GM23338 (cell line): ENCODE measurements around the gene GNG7. TPM values are rescaled to one million over a fixed set of nuclear protein-coding genes. Genes with fewer than 3 reads are reported as not detected.

Experiments used
- ATAC-seq: fragments of 200-7000 bp; cut with Tn5 transposase; 3 replicates; pipeline ENCODE4 v1.9.1; 2020
- DNase-seq: peaks from one replicate; pipeline ENCODE4 v3.0.0-alpha.2; 2015; ENCODE audit warnings: low spot score
- H2AFZ ChIP-seq: fragments of 200-600 bp; sonication (generic); 2 replicates; pipeline ENCODE4 v1.8.0; 2016; ENCODE audit warnings: antibody characterized with exemption, mild to moderate bottlenecking, moderate library complexity
- H3F3A ChIP-seq: fragments of 200-600 bp; sonication (generic); replicated peaks from 2 replicates; pipeline ENCODE4 v1.8.0; 2017; ENCODE audit warnings: antibody characterized with exemption, mixed run types, low read depth
- H3K27ac ChIP-seq: fragments of 200-600 bp; sonication (generic); 2 replicates; pipeline ENCODE4 v1.6.1; 2016; ENCODE audit warnings: low read depth
- H3K27me3 ChIP-seq: fragments of 200-600 bp; sonication (generic); 2 replicates; pipeline ENCODE4 v1.8.0; 2016; ENCODE audit warnings: mild to moderate bottlenecking, mixed run types, moderate library complexity; ENCODE audit not compliant: insufficient read depth
- H3K36me3 ChIP-seq: fragments of 200-600 bp; sonication (generic); 2 replicates; pipeline ENCODE4 v1.8.0; 2016; ENCODE audit warnings: mild to moderate bottlenecking; ENCODE audit not compliant: insufficient read depth
- H3K4me1 ChIP-seq: fragments of 200-600 bp; sonication (generic); 2 replicates; pipeline ENCODE4 v1.8.0; 2016; ENCODE audit warnings: mild to moderate bottlenecking, moderate library complexity; ENCODE audit not compliant: insufficient read depth
- H3K4me2 ChIP-seq: fragments of 200-600 bp; sonication (generic); 2 replicates; pipeline ENCODE4 v1.7.1; 2017; ENCODE audit warnings: mixed run types
- H3K4me3 ChIP-seq: fragments of 200-600 bp; sonication (generic); 2 replicates; pipeline ENCODE4 v1.6.1; 2016; ENCODE audit warnings: mixed run types
- H3K79me2 ChIP-seq: fragments of 200-600 bp; sonication (generic); replicated peaks from 2 replicates; pipeline ENCODE4 v1.8.0; 2017; ENCODE audit warnings: mild to moderate bottlenecking; ENCODE audit not compliant: insufficient read depth
- H3K9me2 ChIP-seq: fragments of 200-600 bp; sonication (generic); 2 replicates; pipeline ENCODE4 v1.8.0; 2017; ENCODE audit not compliant: insufficient read depth
- H4K20me1 ChIP-seq: fragments of 200-600 bp; sonication (generic); replicated peaks from 2 replicates; pipeline ENCODE4 v1.8.0; 2017; ENCODE audit warnings: mild to moderate bottlenecking; ENCODE audit not compliant: insufficient read depth
- H3K27ac Mint-ChIP-seq: 2 replicates; pipeline ENCODE4 v1.8.0; 2020; ENCODE audit warnings: inconsistent platforms, mild to moderate bottlenecking, moderate library complexity, mixed read lengths
- H3K27me3 Mint-ChIP-seq: 3 replicates; pipeline ENCODE4 v1.8.0; 2022; ENCODE audit warnings: low read depth, mild to moderate bottlenecking, moderate library complexity, mixed read lengths, inconsistent platforms; ENCODE audit not compliant: insufficient read depth, poor library complexity
- H3K36me3 Mint-ChIP-seq: 3 replicates; pipeline ENCODE4 v1.8.0; 2021; ENCODE audit warnings: low read depth, mild to moderate bottlenecking, inconsistent platforms, moderate library complexity, mixed read lengths
- H3K4me1 Mint-ChIP-seq: 3 replicates; pipeline ENCODE4 v1.8.0; 2020; ENCODE audit warnings: mild to moderate bottlenecking, inconsistent platforms, mixed read lengths
- H3K4me3 Mint-ChIP-seq: 3 replicates; pipeline ENCODE4 v1.8.0; 2021; ENCODE audit warnings: moderate library complexity, mild to moderate bottlenecking, inconsistent platforms, mixed read lengths
- H3K9me3 Mint-ChIP-seq: 3 replicates; pipeline ENCODE4 v1.8.0; 2020; ENCODE audit warnings: moderate library complexity, mild to moderate bottlenecking, inconsistent platforms, mixed read lengths
- CTCF ChIP-seq, 2 experiments: fragments of 200-600 bp in 1 of 2; sonication (generic) in 1 of 2; conservative IDR thresholded peaks; 2 replicates each; pipeline versions ENCODE4 v1.5.1 to v1.6.1; 2016 to 2017; ENCODE audit warnings: antibody characterized with exemption in 2 of 2, low read depth in 2 of 2, mild to moderate bottlenecking in 2 of 2, moderate library complexity in 1 of 2
- JUNB ChIP-seq: IDR thresholded peaks from one replicate; pipeline ENCODE4 v1.6.1; 2016; ENCODE audit warnings: antibody characterized with exemption; ENCODE audit not compliant: unreplicated experiment
- STAT1 ChIP-seq: IDR thresholded peaks from one replicate; pipeline ENCODE4 v1.6.1; 2016; ENCODE audit warnings: antibody characterized with exemption; ENCODE audit not compliant: unreplicated experiment
- polyA plus RNA-seq: library from polyadenylated mRNA; unstranded; fragments of >200 nt; fragmentation: Nextera tagmentation; extraction: Ambion mirVana; gene quantifications from 2 replicates; pipeline ENCODE4 v1.2.1, GENCODE V29; 2016
- total RNA-seq: library from RNA; depleted of rRNA; stranded (reverse); fragments of >200 nt; shearing (Covaris generic); gene quantifications from 2 replicates; pipeline ENCODE4 v1.2.3, GENCODE V29; 2014
- TF ChIP-seq, protein P1 (sequence below): IDR thresholded peaks from one replicate; pipeline ENCODE4 v1.6.1; 2018; ENCODE audit warnings: antibody characterized with exemption; ENCODE audit not compliant: unreplicated experiment
- TF ChIP-seq, protein P2 (sequence below): fragments of 250-450 bp; sonication (Bioruptor Pico); IDR thresholded peaks from 2 replicates; pipeline ENCODE4 v1.5.0; 2020; ENCODE audit warnings: mild to moderate bottlenecking, moderate library complexity

The GNG7 gene
- total and polyA plus RNA-seq, 2 experiments from 2014 or later = 5.1 to 5.4 TPM

DNA sequence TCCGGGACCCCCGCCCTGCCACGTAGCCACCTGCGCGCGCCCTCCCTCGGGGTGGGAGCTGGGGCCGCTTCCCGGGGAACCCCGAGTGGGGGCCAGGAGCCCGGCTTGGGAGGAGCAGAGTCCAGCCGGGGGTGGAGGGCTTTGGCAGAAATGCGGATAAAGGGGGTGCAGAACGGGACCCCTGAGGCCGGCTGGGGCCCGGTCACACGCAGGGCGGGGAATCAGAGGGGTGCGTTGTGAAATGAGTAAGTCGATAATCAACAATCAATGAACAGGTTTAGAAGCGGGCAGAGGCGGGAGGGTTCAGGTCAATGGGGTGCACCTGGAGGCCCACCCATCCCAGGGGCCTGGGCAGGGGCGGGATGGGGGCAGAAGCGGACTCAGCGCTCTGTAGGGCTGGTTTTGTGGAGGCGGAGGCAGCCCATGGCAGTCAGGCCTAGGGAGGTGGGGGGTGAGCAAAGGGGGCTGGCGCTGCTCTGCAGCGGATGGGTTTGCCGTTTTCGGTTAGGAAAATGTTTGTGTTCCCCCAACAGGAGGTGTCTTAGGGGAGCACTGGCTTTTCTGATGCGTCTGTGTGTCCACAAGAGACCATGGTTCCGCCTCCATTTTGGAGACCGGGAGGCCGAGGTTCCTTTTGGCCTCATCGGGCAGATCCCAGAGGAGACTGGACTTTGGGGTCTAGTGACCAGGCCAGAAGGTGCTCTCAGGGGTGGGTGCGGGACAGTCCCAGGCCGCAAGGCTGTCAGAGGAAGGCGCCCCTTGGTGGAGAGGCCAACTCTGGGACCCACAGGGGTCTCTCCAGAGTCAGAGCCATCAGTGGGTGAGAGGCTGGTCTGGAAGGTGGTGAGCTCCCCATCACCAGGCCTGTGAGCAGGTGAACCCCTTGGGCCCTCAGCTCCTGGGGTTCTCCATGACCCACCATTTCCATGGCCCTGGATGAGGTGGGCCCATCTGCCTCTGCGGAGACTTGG is 19.4 kb upstream of the GNG7 start:
- Mint-ChIP-seq H3K4me3 (peak overlapping the region; percentile 81), H3K36me3 (peaks cover 7% of the 10 kb centered on the region), H3K4me1 (peaks cover 14% of the 10 kb centered on the region), H3K27ac (no peak overlapping the region), H3K27me3 (peaks cover 17% of the 10 kb centered on the region), H3K9me3 (no peaks in the 10 kb centered on the region)
- Histone ChIP-seq H3K4me3 (peak overlapping the region; percentile 70), H3K36me3 (no peaks in the 10 kb centered on the region), H2AFZ (peak overlapping the region; percentile 83), H4K20me1 (no peaks in the 10 kb centered on the region), H3K9me2 (no peaks in the 10 kb centered on the region), H3K79me2 (no peaks in the 10 kb centered on the region), H3K27ac (no peak overlapping the region), H3F3A (0 out of 2 replicates have a peak, but pooled peaks cover 5% of the 10 kb centered on the region), H3K4me1 (peaks cover 12% of the 10 kb centered on the region; the same call in 1 of the 2 replicates), H3K27me3 (0 out of 2 replicates have a peak, but pooled peaks cover 6% of the 10 kb centered on the region), H3K4me2 (peak overlapping the region; percentile 90)
- TF ChIP-seq, protein P1, sequence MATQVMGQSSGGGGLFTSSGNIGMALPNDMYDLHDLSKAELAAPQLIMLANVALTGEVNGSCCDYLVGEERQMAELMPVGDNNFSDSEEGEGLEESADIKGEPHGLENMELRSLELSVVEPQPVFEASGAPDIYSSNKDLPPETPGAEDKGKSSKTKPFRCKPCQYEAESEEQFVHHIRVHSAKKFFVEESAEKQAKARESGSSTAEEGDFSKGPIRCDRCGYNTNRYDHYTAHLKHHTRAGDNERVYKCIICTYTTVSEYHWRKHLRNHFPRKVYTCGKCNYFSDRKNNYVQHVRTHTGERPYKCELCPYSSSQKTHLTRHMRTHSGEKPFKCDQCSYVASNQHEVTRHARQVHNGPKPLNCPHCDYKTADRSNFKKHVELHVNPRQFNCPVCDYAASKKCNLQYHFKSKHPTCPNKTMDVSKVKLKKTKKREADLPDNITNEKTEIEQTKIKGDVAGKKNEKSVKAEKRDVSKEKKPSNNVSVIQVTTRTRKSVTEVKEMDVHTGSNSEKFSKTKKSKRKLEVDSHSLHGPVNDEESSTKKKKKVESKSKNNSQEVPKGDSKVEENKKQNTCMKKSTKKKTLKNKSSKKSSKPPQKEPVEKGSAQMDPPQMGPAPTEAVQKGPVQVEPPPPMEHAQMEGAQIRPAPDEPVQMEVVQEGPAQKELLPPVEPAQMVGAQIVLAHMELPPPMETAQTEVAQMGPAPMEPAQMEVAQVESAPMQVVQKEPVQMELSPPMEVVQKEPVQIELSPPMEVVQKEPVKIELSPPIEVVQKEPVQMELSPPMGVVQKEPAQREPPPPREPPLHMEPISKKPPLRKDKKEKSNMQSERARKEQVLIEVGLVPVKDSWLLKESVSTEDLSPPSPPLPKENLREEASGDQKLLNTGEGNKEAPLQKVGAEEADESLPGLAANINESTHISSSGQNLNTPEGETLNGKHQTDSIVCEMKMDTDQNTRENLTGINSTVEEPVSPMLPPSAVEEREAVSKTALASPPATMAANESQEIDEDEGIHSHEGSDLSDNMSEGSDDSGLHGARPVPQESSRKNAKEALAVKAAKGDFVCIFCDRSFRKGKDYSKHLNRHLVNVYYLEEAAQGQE = no peak
- TF ChIP-seq CTCF (conservative IDR thresholded peaks at IDR 0.05; ENCODE audit: low read depth in 2 of 2) = peak in 1 of 2 experiments; percentile 11; a peak in 1 of 4 replicates
- peak; percentile 2; the same call in 1 of the 3 replicates for ATAC-seq
- DNase-seq = peak; percentile 55

- H3K79me2 ChIP-seq = no peaks in the 10 kb centered on the region
- H2AFZ ChIP-seq = peak within 1 kb of the TSS; percentile 83
- Mint-ChIP-seq H3K27ac (no peak within 1 kb of the TSS), H3K4me1 (peaks cover 14% of the 10 kb centered on the region), H3K9me3 (peaks cover under 1% of the 10 kb centered on the region), H3K4me3 (peak within 1 kb of the TSS; percentile 81), H3K36me3 (peaks cover 11% of the 10 kb centered on the region), H3K27me3 (peaks cover 16% of the 10 kb centered on the region)
- peak within 1 kb of the TSS; percentile 76 for H3K4me3 ChIP-seq
- ATAC-seq (peak; percentile 60), DNase-seq (peak; percentile 60)
- H4K20me1 ChIP-seq = no peaks in the 10 kb centered on the region
- H3K36me3 ChIP-seq = no peaks in the 10 kb centered on the region
- peak within 1 kb of the TSS; percentile 94 for H3K4me2 ChIP-seq
- H3K4me1 ChIP-seq = peaks cover 12% of the 10 kb centered on the region; the same call in 1 of the 2 replicates
- H3K9me2 ChIP-seq = no peaks in the 10 kb centered on the region
- H3K27ac ChIP-seq = no peak within 1 kb of the TSS
- 0 out of 2 replicates have a peak, but pooled peaks cover 6% of the 10 kb centered on the region for H3K27me3 ChIP-seq
- 0 out of 2 replicates have a peak, but pooled peaks cover 5% of the 10 kb centered on the region for H3F3A ChIP-seq
- no peak for TF ChIP-seq JUNB
- TF ChIP-seq, protein P2, sequence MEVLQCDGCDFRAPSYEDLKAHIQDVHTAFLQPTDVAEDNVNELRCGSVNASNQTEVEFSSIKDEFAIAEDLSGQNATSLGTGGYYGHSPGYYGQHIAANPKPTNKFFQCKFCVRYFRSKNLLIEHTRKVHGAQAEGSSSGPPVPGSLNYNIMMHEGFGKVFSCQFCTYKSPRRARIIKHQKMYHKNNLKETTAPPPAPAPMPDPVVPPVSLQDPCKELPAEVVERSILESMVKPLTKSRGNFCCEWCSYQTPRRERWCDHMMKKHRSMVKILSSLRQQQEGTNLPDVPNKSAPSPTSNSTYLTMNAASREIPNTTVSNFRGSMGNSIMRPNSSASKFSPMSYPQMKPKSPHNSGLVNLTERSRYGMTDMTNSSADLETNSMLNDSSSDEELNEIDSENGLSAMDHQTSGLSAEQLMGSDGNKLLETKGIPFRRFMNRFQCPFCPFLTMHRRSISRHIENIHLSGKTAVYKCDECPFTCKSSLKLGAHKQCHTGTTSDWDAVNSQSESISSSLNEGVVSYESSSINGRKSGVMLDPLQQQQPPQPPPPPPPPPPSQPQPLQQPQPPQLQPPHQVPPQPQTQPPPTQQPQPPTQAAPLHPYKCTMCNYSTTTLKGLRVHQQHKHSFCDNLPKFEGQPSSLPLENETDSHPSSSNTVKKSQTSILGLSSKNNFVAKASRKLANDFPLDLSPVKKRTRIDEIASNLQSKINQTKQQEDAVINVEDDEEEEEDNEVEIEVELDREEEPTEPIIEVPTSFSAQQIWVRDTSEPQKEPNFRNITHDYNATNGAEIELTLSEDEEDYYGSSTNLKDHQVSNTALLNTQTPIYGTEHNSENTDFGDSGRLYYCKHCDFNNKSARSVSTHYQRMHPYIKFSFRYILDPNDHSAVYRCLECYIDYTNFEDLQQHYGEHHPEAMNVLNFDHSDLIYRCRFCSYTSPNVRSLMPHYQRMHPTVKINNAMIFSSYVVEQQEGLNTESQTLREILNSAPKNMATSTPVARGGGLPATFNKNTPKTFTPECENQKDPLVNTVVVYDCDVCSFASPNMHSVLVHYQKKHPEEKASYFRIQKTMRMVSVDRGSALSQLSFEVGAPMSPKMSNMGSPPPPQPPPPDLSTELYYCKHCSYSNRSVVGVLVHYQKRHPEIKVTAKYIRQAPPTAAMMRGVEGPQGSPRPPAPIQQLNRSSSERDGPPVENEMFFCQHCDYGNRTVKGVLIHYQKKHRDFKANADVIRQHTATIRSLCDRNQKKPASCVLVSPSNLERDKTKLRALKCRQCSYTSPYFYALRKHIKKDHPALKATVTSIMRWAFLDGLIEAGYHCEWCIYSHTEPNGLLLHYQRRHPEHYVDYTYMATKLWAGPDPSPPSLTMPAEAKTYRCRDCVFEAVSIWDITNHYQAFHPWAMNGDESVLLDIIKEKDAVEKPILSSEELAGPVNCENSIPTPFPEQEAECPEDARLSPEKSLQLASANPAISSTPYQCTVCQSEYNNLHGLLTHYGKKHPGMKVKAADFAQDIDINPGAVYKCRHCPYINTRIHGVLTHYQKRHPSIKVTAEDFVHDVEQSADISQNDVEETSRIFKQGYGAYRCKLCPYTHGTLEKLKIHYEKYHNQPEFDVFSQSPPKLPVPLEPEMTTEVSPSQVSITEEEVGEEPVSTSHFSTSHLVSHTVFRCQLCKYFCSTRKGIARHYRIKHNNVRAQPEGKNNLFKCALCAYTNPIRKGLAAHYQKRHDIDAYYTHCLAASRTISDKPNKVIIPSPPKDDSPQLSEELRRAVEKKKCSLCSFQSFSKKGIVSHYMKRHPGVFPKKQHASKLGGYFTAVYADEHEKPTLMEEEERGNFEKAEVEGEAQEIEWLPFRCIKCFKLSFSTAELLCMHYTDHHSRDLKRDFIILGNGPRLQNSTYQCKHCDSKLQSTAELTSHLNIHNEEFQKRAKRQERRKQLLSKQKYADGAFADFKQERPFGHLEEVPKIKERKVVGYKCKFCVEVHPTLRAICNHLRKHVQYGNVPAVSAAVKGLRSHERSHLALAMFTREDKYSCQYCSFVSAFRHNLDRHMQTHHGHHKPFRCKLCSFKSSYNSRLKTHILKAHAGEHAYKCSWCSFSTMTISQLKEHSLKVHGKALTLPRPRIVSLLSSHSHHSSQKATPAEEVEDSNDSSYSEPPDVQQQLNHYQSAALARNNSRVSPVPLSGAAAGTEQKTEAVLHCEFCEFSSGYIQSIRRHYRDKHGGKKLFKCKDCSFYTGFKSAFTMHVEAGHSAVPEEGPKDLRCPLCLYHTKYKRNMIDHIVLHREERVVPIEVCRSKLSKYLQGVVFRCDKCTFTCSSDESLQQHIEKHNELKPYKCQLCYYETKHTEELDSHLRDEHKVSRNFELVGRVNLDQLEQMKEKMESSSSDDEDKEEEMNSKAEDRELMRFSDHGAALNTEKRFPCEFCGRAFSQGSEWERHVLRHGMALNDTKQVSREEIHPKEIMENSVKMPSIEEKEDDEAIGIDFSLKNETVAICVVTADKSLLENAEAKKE (CRISPR knock-in tag) = no peak
- TF ChIP-seq STAT1 = no peak
Observed at GRCh38 chr19:2720777-2721569, 18.5 kb upstream of the GNG7 start, which contains the start of gene DIRAS1. Gene DIRAS1 (minus strand): TSS chr19:2721372. CDS start chr19:2717806, 3,566 bp downstream.
